ENCODE results near the gene PADI1.

PADI1 gene

GRCh38 chr1:17183388-17184160 lies 21.4 kb upstream of the PADI1 start:
- no peak for DNase-seq

- no peak for DNase-seq
Observed at GRCh38 chr1:17184161-17184665, 20.7 kb upstream of the PADI1 start.

- DNase-seq: no peak
Observed at GRCh38 chr1:17184822-17185484, 20.0 kb upstream of the PADI1 start.

- no peak for DNase-seq
Observed at GRCh38 chr1:17185485-17185860, 19.5 kb upstream of the PADI1 start.

GRCh38 chr1:17186216-17186909 lies 18.6 kb upstream of the PADI1 start:
- no peak for DNase-seq

- DNase-seq: no peak
Observed at GRCh38 chr1:17187051-17187450, 17.9 kb upstream of the PADI1 start.

- no peak for DNase-seq
Observed at GRCh38 chr1:17188217-17188616, 16.7 kb upstream of the PADI1 start.

GRCh38 chr1:17188889-17189631 lies 15.9 kb upstream of the PADI1 start:
- DNase-seq: no peak

GRCh38 chr1:17189632-17189990 lies 15.3 kb upstream of the PADI1 start:
- no peak for DNase-seq

- DNase-seq: no peak
Observed at GRCh38 chr1:17190010-17190995, 14.6 kb upstream of the PADI1 start.

GRCh38 chr1:17191990-17192242 lies 13.0 kb upstream of the PADI1 start:
- DNase-seq: no peak

- DNase-seq: no peak
Observed at GRCh38 chr1:17192394-17193221, 12.3 kb upstream of the PADI1 start.

GRCh38 chr1:17193222-17194132 lies 11.5 kb upstream of the PADI1 start:
- DNase-seq: no peak

- no peak for DNase-seq
Observed at GRCh38 chr1:17194133-17194475, 10.8 kb upstream of the PADI1 start.

- no peak for DNase-seq
Observed at GRCh38 chr1:17194615-17195528, 10.1 kb upstream of the PADI1 start.

- no peak for DNase-seq
Observed at GRCh38 chr1:17195731-17196130, 9.2 kb upstream of the PADI1 start.

- no peak for DNase-seq
Observed at GRCh38 chr1:17196496-17197185, 8.3 kb upstream of the PADI1 start.

- peak; percentile 33 for DNase-seq
Observed at GRCh38 chr1:17197696-17198095, 7.2 kb upstream of the PADI1 start.
